ENCODE measurements around the gene UBAP1L.
"Not testable (repeated sequence)": the region's sequence is repeated elsewhere in the genome, so short reads cannot be mapped to it uniquely, and the experiment has no call there.

Gene UBAP1L

GRCh38 chr15:65082303-65082953 is 32.6 kb downstream of the UBAP1L start:
- DNase-seq = no peak

- DNase-seq = no peak
Measured at GRCh38 chr15:65081758-65082157, 33.2 kb downstream of the UBAP1L start.

GRCh38 chr15:65081270-65081669 is 33.7 kb downstream of the UBAP1L start:
- no peak for DNase-seq

GRCh38 chr15:65079580-65079979 is 35.4 kb downstream of the UBAP1L start:
- no peak for DNase-seq

GRCh38 chr15:65077981-65078352 is 37.0 kb downstream of the UBAP1L start:
- DNase-seq = no peak

GRCh38 chr15:65077291-65077980 is 37.6 kb downstream of the UBAP1L start:
- no peak for DNase-seq

- DNase-seq = no peak
Measured at GRCh38 chr15:65076486-65077290, 38.3 kb downstream of the UBAP1L start, which contains the start of gene KBTBD13. TSS of gene KBTBD13 (plus strand) at chr15:65076746. CDS start at chr15:65076816, 70 bp downstream.

- not testable (repeated sequence) for DNase-seq
Measured at GRCh38 chr15:65075607-65076395, 39.2 kb downstream of the UBAP1L start.

GRCh38 chr15:65074946-65075345 is 40.1 kb downstream of the UBAP1L start:
- not testable (repeated sequence) for DNase-seq

- DNase-seq = no peak
Measured at GRCh38 chr15:65072617-65073016, 42.4 kb downstream of the UBAP1L start.

GRCh38 chr15:65072027-65072426 is 43.0 kb downstream of the UBAP1L start:
- DNase-seq = no peak

- DNase-seq = no peak
Measured at GRCh38 chr15:65071381-65071811, 43.6 kb downstream of the UBAP1L start.

GRCh38 chr15:65069779-65070546 is 45.0 kb downstream of the UBAP1L start:
- DNase-seq = no peak

- DNase-seq = no peak
Measured at GRCh38 chr15:65069179-65069578, 45.8 kb downstream of the UBAP1L start.

GRCh38 chr15:65068403-65068788 is 46.6 kb downstream of the UBAP1L start:
- no peak for DNase-seq

GRCh38 chr15:65067645-65068402 is 47.2 kb downstream of the UBAP1L start, which contains the start of gene RASL12:
TSS of gene RASL12 (minus strand) at chr15:65067991. CDS start at chr15:65067835, 156 bp downstream.
- no peak for DNase-seq

GRCh38 chr15:65067317-65067644 is 47.7 kb downstream of the UBAP1L start:
- no peak for DNase-seq

- no peak for DNase-seq
Measured at GRCh38 chr15:65066635-65067316, 48.2 kb downstream of the UBAP1L start.

- DNase-seq = no peak
Measured at GRCh38 chr15:65066001-65066634, 48.9 kb downstream of the UBAP1L start.

GRCh38 chr15:65062726-65063125 is 52.3 kb downstream of the UBAP1L start:
- no peak for DNase-seq
